ENCODE results near the gene TEKT3.

The TEKT3 gene

DNA sequence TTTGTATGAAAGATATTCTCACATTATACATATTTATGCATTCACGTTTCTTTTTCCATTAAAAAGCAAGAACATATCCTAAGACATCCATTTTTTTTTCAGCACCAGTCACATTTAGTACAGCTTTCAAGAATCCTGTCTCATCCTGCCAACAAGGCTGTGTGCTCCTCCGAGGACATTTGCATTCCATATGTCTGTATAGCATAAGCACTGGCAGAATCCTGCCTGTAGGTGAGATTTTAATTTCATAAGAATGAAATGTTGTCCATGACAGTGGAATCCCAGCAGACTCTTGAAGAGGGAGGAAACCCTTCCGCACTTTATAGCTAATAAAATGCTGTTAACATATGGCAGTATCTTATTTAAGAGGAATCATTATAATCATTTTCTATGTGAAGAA lies 73.4 kb downstream of the TEKT3 start:
- DNase-seq (ENCODE audit: extremely low read depth in 1 of 2, low read depth in 1 of 2) = no peak

DNA sequence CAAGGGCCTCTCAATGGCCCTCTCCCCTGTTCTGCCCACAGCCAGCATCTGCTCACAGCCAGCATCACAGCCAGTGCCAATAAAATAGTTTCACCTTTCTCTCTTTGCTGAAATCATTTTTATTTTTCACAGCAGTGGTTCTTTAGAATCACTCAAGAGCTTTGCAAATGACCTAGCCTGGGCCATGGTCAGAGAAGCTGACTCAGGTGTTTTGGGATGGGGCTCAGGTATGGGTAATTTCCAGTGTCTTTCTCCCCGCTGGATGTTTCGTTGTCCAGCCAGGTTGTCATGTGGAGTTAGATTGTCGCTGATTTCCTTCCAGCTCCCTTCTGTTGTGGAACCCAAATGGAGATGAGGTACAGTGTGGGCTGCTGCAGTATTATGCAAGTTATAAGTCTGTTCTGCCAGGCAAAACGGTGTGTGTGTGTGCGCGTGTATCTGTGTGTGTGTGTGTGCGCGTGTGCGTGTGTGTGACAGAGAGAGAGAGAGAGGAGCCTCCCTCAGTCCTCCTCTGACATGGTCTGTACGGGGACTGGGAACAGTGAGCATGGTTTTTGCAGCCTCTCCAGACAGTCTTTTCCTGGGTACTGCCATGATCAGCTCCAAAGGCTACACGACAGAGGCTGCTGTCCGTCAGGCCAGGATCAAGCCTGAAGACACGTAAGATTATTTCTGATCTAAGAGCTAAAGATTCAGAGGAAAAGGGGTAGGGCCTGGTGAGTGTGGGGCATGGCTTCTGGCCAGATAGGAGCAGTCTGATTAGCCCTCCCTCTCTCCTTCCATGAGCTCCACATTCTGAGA lies 74.9 kb downstream of the TEKT3 start:
- DNase-seq (ENCODE audit: extremely low read depth in 1 of 2, low read depth in 1 of 2) = no peak

DNA sequence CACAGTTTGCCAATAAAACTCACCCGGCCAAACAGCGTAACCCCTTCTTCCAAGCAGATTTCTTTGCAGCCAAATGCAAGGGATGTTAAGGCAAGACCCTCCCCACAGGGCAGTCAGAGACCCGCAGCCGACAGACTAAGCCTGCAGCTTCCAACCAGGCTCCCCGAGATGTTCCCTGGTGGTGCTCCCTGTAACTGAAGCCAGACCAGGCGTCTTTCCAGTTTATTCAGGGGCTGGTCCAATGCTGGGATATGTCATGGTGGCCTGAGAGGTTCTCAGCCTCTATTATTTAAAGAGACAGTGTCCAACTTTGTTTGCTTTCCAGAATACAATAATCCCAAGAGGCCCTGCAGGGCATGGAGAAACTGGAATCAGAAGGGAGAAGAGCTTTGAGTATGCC lies 76.3 kb downstream of the TEKT3 start, which contains the start of gene PMP22:
Gene PMP22, minus strand, starts transcription at position 196 of the 400 bp plus-strand sequence. CDS start 4,599 bp downstream, outside the sequence.
- no peak for DNase-seq (ENCODE audit: extremely low read depth in 1 of 2, low read depth in 1 of 2)

DNA sequence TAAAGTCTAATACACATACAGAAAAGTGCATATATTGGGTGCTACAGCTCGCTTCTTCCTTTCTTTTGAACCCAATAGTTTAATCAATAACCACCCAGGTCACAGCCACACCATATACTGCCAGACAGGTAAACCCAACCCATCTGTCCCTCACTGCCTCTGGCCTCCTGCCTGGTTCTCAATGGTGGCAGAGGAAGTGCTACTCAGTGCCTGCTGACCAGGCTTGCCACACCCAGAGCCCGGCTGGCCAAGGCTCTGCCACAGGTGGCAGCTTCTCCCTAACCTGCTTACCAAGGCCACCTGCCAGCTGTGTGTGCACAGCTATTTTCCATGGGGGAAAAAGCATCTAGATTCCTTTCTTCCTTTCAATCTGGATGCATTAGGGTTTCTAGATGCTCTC lies 76.9 kb downstream of the TEKT3 start:
- no peak for DNase-seq (ENCODE audit: extremely low read depth in 1 of 2, low read depth in 1 of 2)

DNA sequence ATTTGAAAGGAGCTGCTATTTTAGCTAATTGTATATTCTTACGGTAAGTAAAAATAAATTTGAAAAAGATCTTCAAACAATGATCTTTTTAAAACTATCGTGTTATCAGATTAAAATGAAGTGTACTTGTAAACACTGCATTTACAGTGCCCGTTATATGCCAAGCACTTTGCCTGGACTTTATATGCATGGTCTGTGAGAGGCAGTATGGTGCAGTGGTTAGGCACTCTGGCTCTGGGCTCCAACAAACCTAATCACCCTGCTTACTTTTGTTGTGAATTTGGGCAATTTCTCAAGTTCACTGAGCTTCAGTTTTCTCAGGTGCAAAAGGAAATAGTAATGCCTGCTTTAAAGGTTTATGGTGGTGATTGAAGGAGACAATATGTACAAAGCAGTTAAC lies 77.7 kb downstream of the TEKT3 start:
- no peak for DNase-seq (ENCODE audit: extremely low read depth in 1 of 2, low read depth in 1 of 2)

DNA sequence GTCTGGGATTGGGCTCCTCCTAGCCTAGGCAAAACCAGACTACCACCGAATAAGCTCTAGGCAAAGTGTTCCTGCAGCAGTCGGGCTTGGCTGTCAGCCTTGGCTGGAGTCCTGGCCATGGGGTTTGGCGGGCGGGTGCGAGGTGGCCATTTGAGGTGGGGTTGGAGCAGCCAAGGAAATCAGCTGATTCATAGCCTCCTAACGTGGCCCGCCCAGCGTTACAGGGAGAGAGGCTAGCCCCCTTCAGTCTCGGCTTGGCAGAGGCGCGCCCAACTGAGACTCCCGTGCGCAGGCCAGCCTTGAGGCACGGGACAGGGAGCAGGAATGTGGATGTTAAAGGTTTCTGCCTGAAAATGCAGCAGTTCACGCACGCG lies 78.2 kb downstream of the TEKT3 start:
- DNase-seq (ENCODE audit: extremely low read depth in 1 of 2, low read depth in 1 of 2) = no peak

DNA sequence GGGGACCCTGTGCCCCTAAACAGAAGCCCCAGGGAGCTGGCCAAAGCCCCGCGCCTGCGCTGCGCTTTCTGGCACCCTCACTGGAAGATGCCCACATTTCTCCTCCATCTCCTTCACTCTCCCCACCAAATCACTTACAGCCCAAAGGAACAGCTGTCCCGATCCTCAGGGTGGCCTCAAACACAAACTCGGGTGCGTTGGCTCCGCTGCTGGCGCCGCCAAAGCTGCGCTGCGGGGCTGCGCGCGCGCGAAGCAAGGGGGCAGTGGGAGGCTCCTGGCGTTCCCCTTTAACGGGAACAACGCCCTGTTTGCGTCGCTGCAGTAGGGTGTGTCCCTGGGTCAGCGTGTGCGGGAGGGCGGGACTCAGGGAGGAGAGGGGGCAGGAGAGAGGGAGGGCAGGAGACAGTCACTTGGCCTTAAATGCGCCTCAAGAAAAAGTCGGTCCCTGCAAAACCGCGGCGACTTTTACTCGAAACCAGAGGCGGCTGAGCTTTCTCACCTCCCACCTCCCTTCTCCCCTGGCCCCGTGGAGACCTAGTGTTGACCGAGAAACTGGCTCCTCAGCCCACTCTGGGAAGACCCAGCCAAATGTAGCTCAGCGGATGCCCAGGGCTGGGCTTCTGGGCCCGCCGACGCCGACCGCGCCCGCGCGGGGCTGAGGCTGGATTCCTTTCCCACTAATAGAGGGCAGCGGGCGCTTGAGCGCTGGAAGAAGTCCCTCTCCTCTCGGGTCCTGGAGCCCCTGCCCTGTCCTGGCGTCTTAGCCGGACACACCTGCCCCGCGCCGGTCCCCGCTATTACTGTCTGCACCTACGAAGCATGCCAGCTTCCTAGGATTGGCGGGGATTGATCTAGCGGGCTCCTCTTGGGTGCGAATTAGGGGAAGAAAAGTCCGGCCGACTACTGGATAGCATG lies 78.8 kb downstream of the TEKT3 start:
- DNase-seq (ENCODE audit: extremely low read depth in 1 of 2, low read depth in 1 of 2) = no peak

DNA sequence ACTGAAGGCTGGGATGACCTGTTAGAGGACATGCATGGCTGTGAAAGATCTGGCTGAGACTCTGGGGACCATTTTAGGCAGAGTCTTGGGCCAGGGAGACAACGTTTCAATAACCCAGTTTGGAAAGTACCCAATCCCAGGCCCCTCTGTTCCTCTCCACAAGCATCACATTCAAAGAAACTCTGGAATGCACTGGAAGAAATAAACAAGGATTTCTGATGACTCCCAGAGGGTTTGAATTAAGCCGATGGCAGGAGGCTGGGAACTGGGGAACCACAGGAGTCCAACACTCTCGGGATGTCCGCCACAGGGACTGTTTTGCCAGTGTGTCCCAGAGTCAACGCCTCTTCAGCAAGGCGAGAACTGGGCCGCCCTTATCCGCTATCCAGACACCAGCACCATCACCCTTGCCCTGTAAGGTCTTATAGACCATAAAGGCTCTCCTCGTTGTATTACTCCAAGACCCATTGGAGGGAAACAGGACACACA lies 79.6 kb downstream of the TEKT3 start:
- DNase-seq (ENCODE audit: extremely low read depth in 1 of 2, low read depth in 1 of 2) = no peak

DNA sequence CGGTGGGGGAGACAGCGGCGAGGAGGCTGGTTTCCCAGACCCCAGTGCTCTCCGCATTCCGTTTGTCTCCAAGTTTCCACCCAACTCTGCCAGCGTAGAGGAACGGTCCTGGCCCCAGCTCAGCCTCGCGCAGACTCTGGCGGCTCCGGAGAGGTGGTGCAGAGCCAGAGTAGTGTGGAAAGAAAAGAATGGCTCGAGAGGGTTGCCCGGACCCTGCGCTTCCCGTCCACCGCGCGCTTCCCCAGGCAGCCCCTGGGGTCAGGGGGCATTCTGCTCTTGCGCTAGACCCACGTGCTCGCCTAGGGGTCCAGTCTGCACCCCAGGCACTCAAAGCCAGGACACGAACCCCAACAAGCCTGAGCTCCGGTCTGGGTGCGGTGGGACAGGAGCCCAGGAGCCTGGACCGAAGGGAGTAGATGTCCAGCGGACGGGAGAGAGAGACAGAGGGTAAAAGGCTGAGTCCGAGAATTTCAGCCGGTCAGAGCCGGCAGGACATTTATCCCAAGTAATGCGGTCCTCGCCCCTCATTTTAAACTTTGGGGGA lies 80.1 kb downstream of the TEKT3 start:
- no peak for DNase-seq (ENCODE audit: extremely low read depth in 1 of 2, low read depth in 1 of 2)

DNA sequence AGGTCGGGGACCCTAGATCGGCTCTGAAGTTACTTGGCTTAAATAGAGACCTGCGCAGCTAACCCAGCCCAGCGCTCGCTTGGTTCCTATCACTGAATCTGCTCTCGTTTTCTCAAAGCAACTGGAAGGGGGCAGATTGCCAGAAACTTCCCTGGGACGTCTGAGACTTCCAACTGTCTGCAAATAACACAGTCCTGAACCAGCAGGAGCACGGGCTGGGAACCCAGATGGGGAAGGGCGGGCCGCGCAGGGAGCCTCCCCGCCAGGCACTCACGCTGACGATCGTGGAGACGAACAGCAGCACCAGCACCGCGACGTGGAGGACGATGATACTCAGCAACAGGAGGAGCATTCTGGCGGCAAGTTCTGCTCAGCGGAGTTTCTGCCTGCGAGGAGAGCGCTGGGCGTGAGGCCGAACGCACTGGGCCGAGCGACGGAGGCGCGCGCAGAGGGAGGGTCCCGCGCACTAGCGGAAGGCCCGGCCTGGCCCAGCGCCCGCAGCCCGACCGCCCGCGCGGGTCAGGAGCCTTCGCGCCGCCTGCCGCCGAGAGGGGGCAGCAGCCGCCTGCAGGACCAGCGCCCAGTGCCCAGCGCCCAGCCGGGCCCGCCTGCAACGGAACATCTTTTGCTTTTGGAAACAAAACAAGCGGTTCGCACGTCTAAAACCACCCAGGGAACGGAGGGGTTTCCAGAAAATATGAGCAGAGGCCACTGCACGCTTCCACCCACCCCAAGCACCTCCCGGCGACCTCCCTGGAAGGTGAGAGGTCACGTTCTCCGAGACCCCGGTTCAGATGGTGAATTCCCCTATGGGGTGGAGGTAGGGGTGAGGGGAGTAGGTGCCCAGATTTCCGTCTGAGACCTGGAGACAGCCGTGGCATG lies 80.8 kb downstream of the TEKT3 start:
- DNase-seq (ENCODE audit: extremely low read depth in 1 of 2, low read depth in 1 of 2) = peak in 1 of 2 donors; percentile 20

DNA sequence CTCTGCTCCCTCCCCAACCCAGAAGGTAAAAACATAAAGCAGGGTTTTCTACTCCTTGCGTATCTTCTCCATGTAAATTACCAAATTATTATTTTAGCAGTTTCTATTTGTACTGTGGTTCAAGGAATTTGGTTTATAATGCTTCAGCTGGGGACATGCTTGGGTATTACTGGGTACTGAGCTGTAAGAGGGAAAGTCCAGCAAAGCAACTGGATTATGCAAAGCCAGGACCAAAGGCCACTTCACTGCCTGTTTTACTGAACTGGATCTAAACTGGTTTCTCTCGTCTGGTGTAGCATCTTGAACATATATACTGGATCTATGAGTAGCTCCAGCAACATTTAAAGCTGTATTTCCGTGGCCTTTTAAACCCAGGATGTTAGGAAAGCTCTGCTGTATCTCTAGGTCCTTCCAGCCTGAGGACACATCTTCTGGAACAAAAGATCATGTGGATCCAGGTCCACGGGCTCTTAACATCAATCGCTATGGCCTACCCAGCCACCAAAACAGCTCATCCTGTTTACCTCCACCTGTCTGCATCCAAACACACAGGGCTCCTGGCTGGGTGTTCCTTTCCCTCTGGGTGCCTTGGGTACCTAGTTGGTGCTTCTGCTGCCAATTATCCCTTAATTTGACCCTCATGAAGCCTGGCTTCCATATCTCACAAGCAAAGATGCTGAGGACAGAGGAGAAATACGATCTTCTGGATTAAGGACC lies 83.4 kb downstream of the TEKT3 start:
- no peak for DNase-seq (ENCODE audit: extremely low read depth in 1 of 2, low read depth in 1 of 2)

DNA sequence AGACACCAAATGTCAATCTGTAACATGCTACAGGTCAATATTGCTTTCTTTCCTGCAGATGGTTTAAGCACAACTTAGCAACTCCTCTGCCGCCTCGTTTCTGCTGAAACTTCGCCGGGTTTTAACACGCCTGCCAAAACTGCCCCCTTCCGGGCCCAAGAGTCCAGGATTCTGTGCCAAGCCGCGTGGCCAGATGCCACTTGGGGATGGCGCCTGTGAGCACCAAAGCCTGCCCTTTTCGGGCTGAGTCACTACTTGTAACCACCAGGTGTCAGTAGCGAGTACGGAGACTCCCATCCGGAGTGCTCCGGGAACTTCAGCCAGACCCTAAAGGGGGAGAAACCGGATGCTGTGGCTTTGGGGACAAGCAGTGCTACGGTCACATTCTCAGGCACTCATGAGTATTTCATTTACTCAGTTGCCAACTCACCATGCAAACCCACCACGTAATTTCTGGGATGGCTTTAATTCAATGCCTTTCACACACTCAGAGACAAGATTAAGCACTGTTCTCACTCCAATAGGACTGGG lies 84.1 kb downstream of the TEKT3 start:
- DNase-seq (ENCODE audit: extremely low read depth in 1 of 2, low read depth in 1 of 2) = peak in 1 of 2 donors; percentile 22

DNA sequence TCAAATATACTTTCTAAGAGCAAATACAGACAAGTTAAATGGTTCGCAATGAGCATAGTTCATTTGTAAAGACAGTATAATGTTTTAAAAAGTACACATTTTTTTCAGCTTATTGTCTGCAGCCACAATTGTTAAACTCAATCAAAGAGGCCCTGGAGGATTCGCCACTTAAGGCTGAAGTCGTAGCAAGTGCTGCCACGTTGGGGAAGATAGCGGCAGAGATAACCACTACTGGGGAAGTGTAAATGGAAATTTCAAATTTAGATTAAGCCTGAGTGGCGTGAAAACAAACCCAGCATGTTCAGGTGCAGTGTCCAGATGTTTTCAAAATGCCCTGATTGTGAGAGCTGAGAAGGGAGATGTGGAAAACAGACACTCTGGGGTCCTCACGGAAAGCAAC lies 84.7 kb downstream of the TEKT3 start:
- DNase-seq (ENCODE audit: extremely low read depth in 1 of 2, low read depth in 1 of 2) = no peak

DNA sequence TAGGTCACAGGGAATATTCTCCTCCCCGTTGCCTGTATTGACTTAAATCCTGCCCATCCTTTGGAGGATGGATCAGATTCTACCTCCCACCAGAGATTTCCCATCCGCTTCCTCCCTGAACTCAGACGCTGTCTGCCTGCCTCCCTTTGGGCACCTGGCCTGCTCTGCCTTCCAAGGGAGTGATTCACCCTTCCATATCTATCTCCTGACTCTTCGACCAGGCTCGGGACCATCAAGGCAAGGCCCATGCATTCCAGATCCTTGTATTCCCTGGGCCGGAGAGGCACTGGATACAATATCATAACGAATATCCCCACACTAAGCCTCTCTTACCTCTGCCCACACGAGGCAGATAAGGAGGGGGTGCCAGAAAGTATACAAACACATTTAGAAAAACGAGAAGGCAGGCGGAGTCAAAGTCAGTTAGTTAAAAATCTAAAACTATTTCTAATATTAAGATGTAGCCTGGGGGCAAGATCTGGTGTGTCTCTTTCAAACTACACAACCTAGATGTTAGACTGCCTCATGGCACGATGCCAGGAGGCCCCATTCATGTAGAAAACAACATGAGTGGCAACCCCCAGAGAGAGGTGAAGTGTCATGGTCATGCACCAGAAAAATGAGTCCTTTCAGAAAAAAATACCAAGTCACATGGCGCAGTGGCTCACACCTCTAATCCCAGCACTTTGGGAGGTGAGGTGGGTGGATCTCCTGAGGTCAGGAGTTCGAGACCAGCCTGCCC lies 85.5 kb downstream of the TEKT3 start:
- no peak for DNase-seq (ENCODE audit: extremely low read depth in 1 of 2, low read depth in 1 of 2)
